HG02981 (cell line): Measurements from ENCODE around the gene PRDM16.

Source experiments
- ATAC-seq: cut with Tn5 transposase; IDR thresholded peaks from one replicate; pipeline ENCODE4 v1.9.1; 2021; ENCODE audit warnings: mild to moderate bottlenecking, moderate library complexity; ENCODE audit not compliant: unreplicated experiment

The PRDM16 gene

GRCh38 chr1:3099861-3100260, 30.9 kb downstream of the PRDM16 start:
- ATAC-seq, result no peak

- ATAC-seq, result no peak
These were observed 32.3 kb downstream of the PRDM16 start for GRCh38 chr1:3101124-3101939.

GRCh38 chr1:3102641-3103040, 33.6 kb downstream of the PRDM16 start:
- ATAC-seq, result no peak

- no peak for ATAC-seq
These were observed 35.1 kb downstream of the PRDM16 start for GRCh38 chr1:3103967-3104677.

- ATAC-seq, result no peak
These were observed 36.3 kb downstream of the PRDM16 start for GRCh38 chr1:3105167-3105863.

GRCh38 chr1:3106216-3106615, 37.2 kb downstream of the PRDM16 start:
- ATAC-seq, result no peak

- no peak for ATAC-seq
These were observed 38.2 kb downstream of the PRDM16 start for GRCh38 chr1:3107201-3107600.

- no peak for ATAC-seq
These were observed 40.4 kb downstream of the PRDM16 start for GRCh38 chr1:3109355-3109754.

GRCh38 chr1:3111348-3112021, 42.5 kb downstream of the PRDM16 start:
- no peak for ATAC-seq

GRCh38 chr1:3112526-3112925, 43.5 kb downstream of the PRDM16 start:
- ATAC-seq, result no peak

GRCh38 chr1:3113047-3113740, 44.2 kb downstream of the PRDM16 start:
- no peak for ATAC-seq

GRCh38 chr1:3113741-3114056, 44.7 kb downstream of the PRDM16 start:
- ATAC-seq, result no peak

- ATAC-seq, result no peak
These were observed 45.2 kb downstream of the PRDM16 start for GRCh38 chr1:3114131-3114744.

- ATAC-seq, result no peak
These were observed 45.8 kb downstream of the PRDM16 start for GRCh38 chr1:3114846-3115245.

GRCh38 chr1:3115275-3116149, 46.5 kb downstream of the PRDM16 start:
- ATAC-seq, result no peak

- ATAC-seq, result no peak
These were observed 47.1 kb downstream of the PRDM16 start for GRCh38 chr1:3116150-3116510.

- ATAC-seq, result no peak
These were observed 47.6 kb downstream of the PRDM16 start for GRCh38 chr1:3116560-3116959.

GRCh38 chr1:3117879-3118278, 48.9 kb downstream of the PRDM16 start:
- no peak for ATAC-seq

GRCh38 chr1:3119061-3119460, 50.1 kb downstream of the PRDM16 start:
- no peak for ATAC-seq
